ENCODE measurements around the gene C6orf120.

DNA sequence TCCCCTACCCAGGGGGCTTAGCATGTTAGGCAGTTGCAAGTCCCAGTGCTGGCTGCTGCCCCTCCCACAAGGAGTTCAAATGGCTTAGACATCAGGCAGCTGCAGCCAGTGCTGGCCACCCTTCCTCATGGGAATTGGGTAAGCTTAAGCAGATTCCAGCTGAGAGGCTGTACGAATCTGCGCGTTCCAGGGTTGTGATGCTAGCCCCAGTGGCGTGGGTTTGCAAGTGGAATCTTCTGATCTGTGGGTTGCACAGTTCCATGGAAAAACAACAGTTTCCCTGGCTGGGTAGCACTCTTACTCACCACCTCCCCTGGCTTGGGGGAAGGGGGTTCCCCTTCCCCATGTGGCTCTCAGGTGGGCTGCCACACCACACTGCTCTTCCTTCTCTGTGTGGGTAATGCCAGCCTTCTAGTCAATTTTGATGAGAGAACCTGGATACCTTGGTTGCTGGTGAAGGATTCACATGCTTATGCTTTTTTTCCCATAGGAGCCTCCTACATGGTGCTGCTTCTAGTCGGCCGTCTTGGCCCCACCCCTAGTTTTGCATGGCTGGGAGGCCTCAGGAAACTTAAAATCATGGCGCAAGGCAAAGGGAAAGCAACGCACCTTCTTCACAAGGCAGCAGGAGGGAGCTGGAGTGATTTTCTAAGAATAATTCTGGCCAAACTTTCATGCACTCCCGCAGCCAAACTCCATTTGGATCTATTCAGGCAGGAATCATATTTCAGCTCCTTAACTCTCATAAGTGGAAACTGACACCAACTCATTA, 36.5 kb downstream of the C6orf120 start:
- TF ChIP-seq, protein P1, sequence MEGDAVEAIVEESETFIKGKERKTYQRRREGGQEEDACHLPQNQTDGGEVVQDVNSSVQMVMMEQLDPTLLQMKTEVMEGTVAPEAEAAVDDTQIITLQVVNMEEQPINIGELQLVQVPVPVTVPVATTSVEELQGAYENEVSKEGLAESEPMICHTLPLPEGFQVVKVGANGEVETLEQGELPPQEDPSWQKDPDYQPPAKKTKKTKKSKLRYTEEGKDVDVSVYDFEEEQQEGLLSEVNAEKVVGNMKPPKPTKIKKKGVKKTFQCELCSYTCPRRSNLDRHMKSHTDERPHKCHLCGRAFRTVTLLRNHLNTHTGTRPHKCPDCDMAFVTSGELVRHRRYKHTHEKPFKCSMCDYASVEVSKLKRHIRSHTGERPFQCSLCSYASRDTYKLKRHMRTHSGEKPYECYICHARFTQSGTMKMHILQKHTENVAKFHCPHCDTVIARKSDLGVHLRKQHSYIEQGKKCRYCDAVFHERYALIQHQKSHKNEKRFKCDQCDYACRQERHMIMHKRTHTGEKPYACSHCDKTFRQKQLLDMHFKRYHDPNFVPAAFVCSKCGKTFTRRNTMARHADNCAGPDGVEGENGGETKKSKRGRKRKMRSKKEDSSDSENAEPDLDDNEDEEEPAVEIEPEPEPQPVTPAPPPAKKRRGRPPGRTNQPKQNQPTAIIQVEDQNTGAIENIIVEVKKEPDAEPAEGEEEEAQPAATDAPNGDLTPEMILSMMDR (conservative IDR thresholded peaks at IDR 0.05; ENCODE audit: low read depth, low read length) = no peak
- TF ChIP-seq EZH2 (IDR thresholded peaks at IDR 0.05; ENCODE audit: low read length, unreplicated experiment) = no peak

Measured in PC-3 (cell line).